GM15510 (cell line): ENCODE measurements around the gene POT1.

Experiments
- POLR2A ChIP-seq: IDR thresholded peaks from 3 replicates; pipeline ENCODE4 v1.6.1; 2011; ENCODE audit warnings: borderline replicate concordance; ENCODE audit not compliant: insufficient read length; ENCODE audit errors: extremely low read depth

Gene POT1

GRCh38 chr7:124856299-124856888 is 73.2 kb downstream of the POT1 start:
- TF ChIP-seq POLR2A, result no peak

- no peak for TF ChIP-seq POLR2A
These were observed 86.3 kb downstream of the POT1 start for GRCh38 chr7:124843336-124843735.

- TF ChIP-seq POLR2A, result no peak
These were observed 89.2 kb downstream of the POT1 start for GRCh38 chr7:124840435-124840834.

GRCh38 chr7:124839687-124840086 is 89.9 kb downstream of the POT1 start:
- TF ChIP-seq POLR2A, result no peak

GRCh38 chr7:124836173-124836572 is 93.5 kb downstream of the POT1 start:
- TF ChIP-seq POLR2A, result no peak

- TF ChIP-seq POLR2A, result no peak
These were observed 110.8 kb downstream of the POT1 start for GRCh38 chr7:124818807-124819206.

GRCh38 chr7:124813994-124814798 is 115.4 kb downstream of the POT1 start:
- no peak for TF ChIP-seq POLR2A

GRCh38 chr7:124812764-124813163 is 116.9 kb downstream of the POT1 start:
- no peak for TF ChIP-seq POLR2A

- no peak for TF ChIP-seq POLR2A
These were observed 118.3 kb downstream of the POT1 start for GRCh38 chr7:124811341-124811740.

- no peak for TF ChIP-seq POLR2A
These were observed 119.0 kb downstream of the POT1 start for GRCh38 chr7:124810605-124811004.

- no peak for TF ChIP-seq POLR2A
These were observed 121.4 kb downstream of the POT1 start for GRCh38 chr7:124808206-124808605.

- no peak for TF ChIP-seq POLR2A
These were observed 128.2 kb downstream of the POT1 start for GRCh38 chr7:124801330-124801895.

- no peak for TF ChIP-seq POLR2A
These were observed 129.2 kb downstream of the POT1 start for GRCh38 chr7:124800386-124800785.

- TF ChIP-seq POLR2A, result no peak
These were observed 130.2 kb downstream of the POT1 start for GRCh38 chr7:124799448-124799847.

GRCh38 chr7:124796771-124797170 is 132.9 kb downstream of the POT1 start:
- no peak for TF ChIP-seq POLR2A

- TF ChIP-seq POLR2A, result no peak
These were observed 136.9 kb downstream of the POT1 start for GRCh38 chr7:124792696-124793095.
